Endothelial cell of hepatic sinusoid (primary cell): ENCODE measurements around the gene PIGX.

Experiments
- in situ Hi-C: cut with HindIII; loops from 2 replicates; pipeline ENCODE4 v1.10.0; 2017; ENCODE audit warnings: low sequenced_read_pairs

Gene PIGX

GRCh38 chr3:196754091-196754981 lies 42.2 kb downstream of the PIGX start:
- in situ Hi-C loops, result no loop called here

GRCh38 chr3:196756732-196757131 lies 44.6 kb downstream of the PIGX start:
- in situ Hi-C loops, result no loop called here

GRCh38 chr3:196757876-196758739 lies 45.9 kb downstream of the PIGX start:
- in situ Hi-C loops, result no loop called here

DNA sequence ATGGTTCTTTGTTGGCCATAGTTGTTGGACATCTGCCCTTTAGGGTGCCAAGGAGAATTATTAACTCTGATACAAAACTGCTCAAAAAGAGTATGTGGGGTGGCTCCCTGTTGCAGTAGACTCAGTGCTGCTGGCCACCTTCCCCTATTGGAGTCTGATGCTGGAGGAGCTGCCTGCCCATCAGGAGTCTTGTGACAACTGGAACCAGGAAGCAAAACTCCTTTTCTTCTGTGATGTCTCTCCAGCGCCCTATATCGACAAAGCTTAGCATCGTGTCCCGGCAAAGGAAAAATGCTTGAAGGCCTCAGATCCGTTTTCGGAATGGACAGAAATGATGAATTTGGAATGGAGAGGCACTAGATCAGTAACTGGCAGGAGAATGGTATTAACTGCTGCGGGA lies 51.0 kb downstream of the PIGX start:
- in situ Hi-C loops, result no loop called here

DNA sequence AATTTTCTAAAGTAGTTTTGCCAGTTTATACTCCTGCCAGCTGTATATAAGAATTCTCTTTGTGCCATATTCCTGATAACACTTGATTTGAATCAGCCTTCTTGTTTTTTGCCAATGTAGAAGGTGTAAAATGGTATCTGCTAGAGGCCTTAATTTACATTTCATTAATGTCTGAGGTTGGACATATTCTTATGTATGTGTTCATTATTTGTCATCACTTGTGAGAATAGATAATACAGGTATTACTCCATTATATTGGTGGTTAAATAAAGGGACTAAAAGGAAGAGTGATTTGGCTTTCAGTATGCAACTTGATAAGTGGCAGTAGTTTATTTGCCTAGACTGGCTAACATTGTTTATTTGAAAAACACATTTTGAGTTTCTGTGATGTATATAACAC lies 53.3 kb downstream of the PIGX start:
- in situ Hi-C loops, result no loop called here

- in situ Hi-C loops, result no loop called here
Measured at GRCh38 chr3:196771067-196771466, 58.9 kb downstream of the PIGX start.

GRCh38 chr3:196772102-196772501 lies 59.9 kb downstream of the PIGX start:
- in situ Hi-C loops, result no loop called here

DNA sequence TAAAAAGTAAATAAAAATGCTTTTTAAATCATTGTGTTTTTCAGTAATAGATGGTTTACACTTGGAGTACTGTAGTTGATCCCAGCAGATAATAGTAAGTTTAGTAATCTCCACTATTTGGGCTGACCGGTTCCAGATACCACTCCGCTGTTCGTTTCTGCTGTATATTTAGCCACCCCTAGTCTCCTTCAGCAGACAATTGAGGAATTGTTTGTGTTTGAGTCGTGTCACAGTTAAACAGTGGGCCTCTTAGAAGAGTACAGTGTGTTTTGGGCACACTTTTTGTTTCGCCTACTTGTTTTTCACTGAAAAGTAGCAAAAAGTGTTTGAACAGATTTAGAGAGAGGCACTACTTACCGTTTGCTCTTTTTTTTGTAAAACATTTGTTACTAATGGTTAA lies 60.7 kb downstream of the PIGX start:
- in situ Hi-C loops, result no loop called here

- in situ Hi-C loops, result no loop called here
Measured at GRCh38 chr3:196774191-196774820, 62.1 kb downstream of the PIGX start.

DNA sequence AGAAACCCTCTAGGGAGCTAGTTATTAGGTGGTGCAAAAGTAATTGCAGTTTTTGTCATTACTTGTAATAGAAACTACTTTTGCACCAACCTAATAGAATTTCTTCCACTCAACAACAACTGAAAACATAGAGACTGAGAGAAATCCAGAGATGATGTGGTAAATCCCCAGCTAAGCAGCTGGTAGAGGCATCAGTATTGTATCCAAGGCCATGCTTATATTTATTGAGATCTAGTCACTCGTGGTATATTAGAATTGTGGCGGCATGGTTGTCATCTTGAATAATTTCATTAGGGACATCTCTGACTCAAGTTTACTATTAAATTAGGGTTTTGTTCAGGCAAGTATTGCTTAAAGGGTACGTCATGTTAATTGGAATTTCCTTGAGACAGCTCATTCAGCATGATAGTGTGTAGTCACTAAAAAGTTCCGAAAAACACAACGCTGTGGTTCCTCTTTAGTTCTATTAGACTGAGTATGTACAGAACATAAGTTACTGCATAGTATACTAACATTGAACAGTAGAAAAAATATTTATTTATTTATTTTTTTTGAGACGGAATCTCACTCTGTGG lies 62.8 kb downstream of the PIGX start:
- in situ Hi-C loops, result no loop called here

DNA sequence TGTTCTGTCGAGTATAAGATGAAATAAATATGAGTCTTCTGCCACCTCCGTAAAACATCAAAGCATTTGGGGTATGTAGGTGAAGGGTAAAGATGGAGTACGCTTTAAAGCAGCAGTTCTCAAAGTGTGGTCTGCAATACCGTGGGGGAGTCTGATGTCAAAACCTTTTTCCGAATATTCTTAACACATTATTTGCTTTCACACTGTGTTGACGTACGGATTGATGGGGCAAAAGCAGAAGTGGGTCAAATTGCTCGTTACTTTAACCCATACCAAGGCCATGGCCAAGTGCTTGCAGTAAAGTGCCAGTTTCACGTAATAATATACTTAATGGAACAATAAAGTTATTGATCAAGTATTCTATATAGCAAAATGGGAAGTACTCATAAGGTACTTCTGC lies 63.8 kb downstream of the PIGX start:
- in situ Hi-C loops, result no loop called here

DNA sequence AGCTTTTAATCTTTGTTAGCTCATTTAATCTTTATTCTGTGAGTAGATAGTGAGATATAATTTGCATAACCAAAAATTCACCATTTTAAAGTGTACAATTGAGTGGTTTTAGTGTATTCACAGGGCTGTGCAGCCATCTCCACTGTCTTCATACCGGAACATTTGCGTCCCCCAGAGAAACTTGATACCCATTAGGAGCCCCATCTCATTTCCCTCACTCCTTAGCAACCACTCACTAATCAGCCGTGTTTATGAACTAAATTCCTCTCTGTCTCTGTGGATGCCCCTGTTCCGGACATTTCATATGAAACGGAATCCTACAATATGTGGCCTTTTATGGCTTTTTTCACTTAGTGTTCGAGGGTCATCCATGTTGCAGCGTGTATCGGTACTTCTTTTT lies 65.7 kb downstream of the PIGX start:
- in situ Hi-C loops, result no loop called here

DNA sequence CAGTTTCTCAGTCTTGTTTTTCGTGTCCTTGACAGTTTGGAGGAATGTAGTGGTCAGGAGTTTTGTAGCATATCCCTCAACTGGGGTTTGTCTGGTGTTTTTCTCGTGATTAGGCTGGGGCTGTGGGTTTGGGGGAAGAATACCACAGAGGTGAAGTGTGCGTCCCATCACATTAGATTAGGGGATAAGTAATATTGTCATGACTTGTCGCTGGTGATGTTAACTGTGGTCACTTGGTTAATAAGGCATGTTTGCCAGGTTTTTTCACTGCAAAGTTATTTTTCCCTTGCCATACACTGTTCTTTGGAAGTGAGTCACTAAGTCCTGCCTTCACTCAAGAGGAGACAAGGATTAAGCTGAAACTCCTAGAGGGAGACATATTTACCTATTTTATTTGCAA lies 66.6 kb downstream of the PIGX start:
- in situ Hi-C loops, result no loop called here

GRCh38 chr3:196782511-196782910 lies 70.3 kb downstream of the PIGX start:
- in situ Hi-C loops, result no loop called here
